GM12865 (cell line): ENCODE results near the gene FGF4.

Experiments
- DNase-seq: peaks from one replicate; pipeline ENCODE4 v3.0.0; 2010; ENCODE audit warnings: low read depth
- H3K4me3 ChIP-seq: 2 replicates; pipeline ENCODE4 v1.5.1; 2011; ENCODE audit warnings: mild to moderate bottlenecking, low read depth, low read length, control low read depth
- CTCF ChIP-seq: IDR thresholded peaks from 2 replicates; pipeline ENCODE4 v1.5.1; 2011; ENCODE audit warnings: low read length, control low read depth, low read depth, inconsistent platforms; ENCODE audit not compliant: insufficient read depth; ENCODE audit errors: missing control alignments

The FGF4 gene

GRCh38 chr11:69791276-69792180 is 16.4 kb upstream of the FGF4 start:
- DNase-seq = no peak
- no peak overlapping the region for H3K4me3 ChIP-seq
- no peak for TF ChIP-seq CTCF

GRCh38 chr11:69788956-69789355 is 13.8 kb upstream of the FGF4 start:
- no peak for TF ChIP-seq CTCF
- DNase-seq = no peak
- no peak overlapping the region for H3K4me3 ChIP-seq

- no peak for TF ChIP-seq CTCF
- no peak overlapping the region for H3K4me3 ChIP-seq
- no peak for DNase-seq
These were observed 12.8 kb upstream of the FGF4 start for GRCh38 chr11:69787906-69788305.

GRCh38 chr11:69787457-69787856 is 12.3 kb upstream of the FGF4 start:
- H3K4me3 ChIP-seq = no peak overlapping the region
- no peak for TF ChIP-seq CTCF
- no peak for DNase-seq

GRCh38 chr11:69781241-69781640 is 6.1 kb upstream of the FGF4 start:
- no peak for TF ChIP-seq CTCF
- no peak overlapping the region for H3K4me3 ChIP-seq
- no peak for DNase-seq

- TF ChIP-seq CTCF = no peak
- DNase-seq = no peak
- no peak overlapping the region for H3K4me3 ChIP-seq
These were observed 3.2 kb upstream of the FGF4 start for GRCh38 chr11:69778373-69778772.

- DNase-seq = no peak
- no peak overlapping the region for H3K4me3 ChIP-seq
- TF ChIP-seq CTCF = no peak
These were observed 583 bp downstream of the FGF4 start for GRCh38 chr11:69774354-69775162.
